IMR-90 (cell line): ENCODE measurements around the gene LAMA5. TPM values are rescaled to one million over a fixed set of nuclear protein-coding genes. Genes with fewer than 3 reads are reported as not detected.

Source experiments
- ATAC-seq: fragments of 200-7000 bp; cut with Tn5 transposase; 2 replicates; pipeline ENCODE4 v1.9.1; 2020; ENCODE audit warnings: low read depth, mild to moderate bottlenecking, moderate library complexity
- BruUV-seq: library from RNA; stranded (reverse); fragments of 400-500 nt; replicated peaks from 2 replicates; lab custom pipeline; 2021; lab: Mats Ljungman, UMichigan
- CTCF ChIA-PET: fragments of 300-600 bp; formaldehyde crosslinking; extraction: SDS; loops from one replicate; lab custom pipeline; 2021; ENCODE audit warnings: antibody characterized with exemption; lab: Yijun Ruan, JAX
- POLR2A ChIA-PET: fragments of 300-600 bp; sonication (Branson Sonifier 250); formaldehyde crosslinking; loops from one replicate; lab custom pipeline; 2022; ENCODE audit warnings: antibody characterized with exemption; ENCODE audit not compliant: unreplicated experiment; lab: Charles Lee
- DNase-seq: peaks from one replicate; pipeline ENCODE4 v3.0.0; 2013
- H2AFZ ChIP-seq: replicated peaks from 2 replicates; pipeline ENCODE3; 2013; ENCODE audit warnings: low read length, mild to moderate bottlenecking; ENCODE audit not compliant: poor library complexity
- H2AK5ac ChIP-seq: 2 replicates; pipeline ENCODE4 v1.6.1; 2013; ENCODE audit warnings: low read depth, low read length, inconsistent platforms
- H2AK9ac ChIP-seq: replicated peaks from 2 replicates; pipeline ENCODE3; 2013; ENCODE audit warnings: mild to moderate bottlenecking, low read depth, low read length, moderate library complexity; ENCODE audit not compliant: poor library complexity
- H2BK120ac ChIP-seq: 2 replicates; pipeline ENCODE4 v1.6.1; 2013; ENCODE audit warnings: low read depth, low read length, inconsistent platforms
- H2BK15ac ChIP-seq: 3 replicates; pipeline ENCODE4 v1.6.1; 2013; ENCODE audit warnings: low read depth, low read length, inconsistent platforms
- H2BK20ac ChIP-seq: 2 replicates; pipeline ENCODE4 v1.6.1; 2013; ENCODE audit warnings: low read depth, mild to moderate bottlenecking, inconsistent platforms, low read length, moderate library complexity
- H2BK5ac ChIP-seq: 2 replicates; pipeline ENCODE4 v1.6.1; 2013; ENCODE audit warnings: mild to moderate bottlenecking, low read depth, low read length, inconsistent platforms; ENCODE audit not compliant: poor library complexity, severe bottlenecking
- H3K14ac ChIP-seq: replicated peaks from 2 replicates; pipeline ENCODE4 v1.6.1; 2013; ENCODE audit warnings: low read depth, low read length, inconsistent platforms
- H3K18ac ChIP-seq: 2 replicates; pipeline ENCODE4 v1.6.1; 2013; ENCODE audit warnings: low read depth, low read length, control low read depth
- H3K23ac ChIP-seq: 2 replicates; pipeline ENCODE4 v1.6.1; 2013; ENCODE audit warnings: low read depth, low read length, inconsistent platforms
- H3K27ac ChIP-seq: 2 replicates; pipeline ENCODE4 v1.5.1; 2013; ENCODE audit warnings: mild to moderate bottlenecking, control low read depth, low read length; ENCODE audit not compliant: insufficient read depth
- H3K27me3 ChIP-seq: 2 replicates; pipeline ENCODE4 v1.6.1; 2013; ENCODE audit warnings: low read length; ENCODE audit not compliant: control insufficient read depth, insufficient read depth
- H3K36me3 ChIP-seq: 2 replicates; pipeline ENCODE4 v1.6.1; 2013; ENCODE audit warnings: low read length, mixed read lengths; ENCODE audit not compliant: control insufficient read depth, insufficient read depth
- H3K4ac ChIP-seq: 2 replicates; pipeline ENCODE4 v1.6.1; 2013; ENCODE audit warnings: low read depth, low read length, inconsistent platforms
- H3K4me1 ChIP-seq: 2 replicates; pipeline ENCODE4 v1.6.1; 2013; ENCODE audit warnings: low read length, mixed read lengths; ENCODE audit not compliant: control insufficient read depth, insufficient read depth
- H3K4me2 ChIP-seq: 2 replicates; pipeline ENCODE4 v1.6.1; 2013; ENCODE audit warnings: low read depth, mild to moderate bottlenecking, control low read depth, low read length, moderate library complexity
- H3K4me3 ChIP-seq: 2 replicates; pipeline ENCODE4 v1.5.1; 2013; ENCODE audit warnings: low read depth, mild to moderate bottlenecking, control low read depth, low read length, moderate library complexity; ENCODE audit not compliant: insufficient read depth
- H3K56ac ChIP-seq: 2 replicates; pipeline ENCODE4 v1.6.1; 2013; ENCODE audit warnings: low read length, inconsistent platforms; ENCODE audit not compliant: insufficient read depth; ENCODE audit errors: extremely low read depth
- H3K79me1 ChIP-seq, 2 experiments: 2 replicates each; pipeline ENCODE4 v1.6.1; 2013; ENCODE audit warnings: low read length in 2 of 2, inconsistent platforms in 1 of 2, low read depth in 1 of 2
- H3K9ac ChIP-seq: 2 replicates; pipeline ENCODE4 v1.6.1; 2013; ENCODE audit warnings: low read depth, low read length, control low read depth
- H3K9me1 ChIP-seq: 2 replicates; pipeline ENCODE4 v1.6.1; 2013; ENCODE audit warnings: low read length, inconsistent platforms; ENCODE audit not compliant: insufficient read depth
- H3K9me3 ChIP-seq: 2 replicates; pipeline ENCODE4 v1.6.1; 2013; ENCODE audit warnings: low read length; ENCODE audit not compliant: control insufficient read depth, insufficient read depth
- H4K20me1 ChIP-seq: 2 replicates; pipeline ENCODE4 v1.6.1; 2013; ENCODE audit warnings: low read length, inconsistent platforms; ENCODE audit not compliant: insufficient read depth
- H4K5ac ChIP-seq: 2 replicates; pipeline ENCODE4 v1.6.1; 2013; ENCODE audit warnings: mild to moderate bottlenecking, low read depth, low read length, control low read depth
- H4K8ac ChIP-seq, 2 experiments: 2 replicates each; pipeline ENCODE4 v1.6.1; 2013; ENCODE audit warnings: low read depth in 2 of 2, low read length in 2 of 2, control low read depth in 1 of 2, inconsistent platforms in 1 of 2
- H4K91ac ChIP-seq: 2 replicates; pipeline ENCODE4 v1.6.1; 2013; ENCODE audit warnings: low read depth, low read length, inconsistent platforms; ENCODE audit not compliant: insufficient read depth
- BHLHE40 ChIP-seq: fragments of 150-350 bp; IDR thresholded peaks from 2 replicates; pipeline ENCODE4 v1.6.1; 2016; ENCODE audit warnings: mild to moderate bottlenecking, low read depth, low read length
- MXI1 ChIP-seq: IDR thresholded peaks from 2 replicates; pipeline ENCODE4 v1.6.1; 2012; ENCODE audit warnings: low read depth, mild to moderate bottlenecking, low read length, moderate library complexity, borderline replicate concordance
- POLR2A ChIP-seq: IDR thresholded peaks from 2 replicates; pipeline ENCODE4 v1.6.1; 2012; ENCODE audit warnings: mild to moderate bottlenecking, low read depth, low read length
- WGBS, 2 experiments: methylation state at CpG; one replicate each; pipeline versions ENCODE4 v1.1.5 to v1.1.7; 2013; ENCODE audit warnings: missing lambda C conversion rate in 2 of 2; ENCODE audit not compliant: insufficient read length in 1 of 2; ENCODE audit errors: extremely low coverage in 2 of 2; 5-methylcytosine and 5-hydroxymethylcytosine counted together
- dilution Hi-C: fragments of 300-500 bp; cut with HindIII; formaldehyde crosslinking; loops from one replicate; pipeline ENCODE4 v1.14.3; 2018; ENCODE audit warnings: low sequenced_read_pairs; ENCODE audit not compliant: unreplicated experiment
- in situ Hi-C: fragments of 300-500 bp; cut with MboI; formaldehyde crosslinking; loops from 3 replicates; pipeline ENCODE4 v1.14.3; 2019; ENCODE audit warnings: low sequenced_read_pairs, inconsistent platforms, mixed read lengths
- intact Hi-C: fragments of 100-400 bp; cut with micrococcal nuclease; formaldehyde crosslinking; loops from 2 replicates; pipeline ENCODE4 v1.10.0; 2022
- polyA plus RNA-seq, 3 experiments: library from polyadenylated mRNA; depleted of rRNA; stranded (reverse); fragments of >200 nt; gene quantifications; 2 replicates each; pipeline ENCODE4 v1.2.3, GENCODE V29; 2012; ENCODE audit warnings: low replicate concordance in 1 of 3
- total RNA-seq: library from RNA; depleted of rRNA; stranded (reverse); fragments of >200 nt; gene quantifications from 2 replicates; pipeline ENCODE4 v1.2.3, GENCODE V29; 2012

LAMA5 gene
- total and polyA plus RNA-seq, 2 of the 4 experiments (the other 2 are of a cell fraction) = 0.90 to 7.3 TPM

GRCh38 chr20:62344092-62344491 lies 23.0 kb downstream of the LAMA5 start:
- H4K91ac ChIP-seq = no peak overlapping the region
- no peaks in the 10 kb centered on the region; the same call in 1 of the 2 replicates for H3K4me1 ChIP-seq
- no peak overlapping the region for H3K4me3 ChIP-seq
- intact Hi-C loops (no loop called here), dilution Hi-C loops (no loop called here), in situ Hi-C loops (no loop called here)
- 0 out of 2 replicates have a peak overlapping the region, but pooled peaks have one; percentile 14 for H2BK20ac ChIP-seq
- no peak overlapping the region for H2BK120ac ChIP-seq
- H3K79me1 ChIP-seq = no peaks in the 10 kb centered on the region
- H3K36me3 ChIP-seq = peaks cover 5% of the 10 kb centered on the region; the same call in 1 of the 2 replicates
- H3K9me1 ChIP-seq = peaks cover 2% of the 10 kb centered on the region; the same call in 1 of the 2 replicates
- H2AK5ac ChIP-seq = peak overlapping the region; percentile 34; the same call in 1 of the 2 replicates
- H3K14ac ChIP-seq = no peak overlapping the region
- no TSS peak for BruUV-seq
- H3K18ac ChIP-seq = peak overlapping the region; percentile 37; the same call in 1 of the 2 replicates
- no peak overlapping the region for H2BK15ac ChIP-seq
- DNase-seq (no peak), ATAC-seq (no peak)
- no peak overlapping the region for H2AFZ ChIP-seq
- no peak overlapping the region for H4K8ac ChIP-seq
- no peak overlapping the region for H2AK9ac ChIP-seq
- no peak overlapping the region for H3K27ac ChIP-seq
- H3K4ac ChIP-seq = no peak overlapping the region
- no peak overlapping the region for H2BK5ac ChIP-seq
- no peak overlapping the region for H3K23ac ChIP-seq
- peaks cover 2% of the 10 kb centered on the region for H3K9me3 ChIP-seq
- CTCF ChIA-PET = interaction anchor here (0.7 to 1.4 kb wide), 4 partner anchors 12 to 38 kb away, joined by 4 to 6 read pairs (median 4); no protein-coding TSS in a partner anchor
- 0 out of 2 replicates have a peak overlapping the region, but pooled peaks have one; percentile 10 for H4K5ac ChIP-seq
- POLR2A ChIA-PET = no interaction called here
- H3K27me3 ChIP-seq = no peaks in the 10 kb centered on the region
- 100% methylated on average over 1 of the region's 5 CpGs; no CpG with 5 or more reads in 1 of the 2 experiments for WGBS, 2 experiments
- H3K56ac ChIP-seq = no peak overlapping the region
- no peak overlapping the region for H3K4me2 ChIP-seq
- H3K9ac ChIP-seq = no peak overlapping the region
- H4K20me1 ChIP-seq = no peaks in the 10 kb centered on the region
- TF ChIP-seq BHLHE40 (no peak), POLR2A (no peak), MXI1 (no peak)
